B cell (primary cell): ENCODE results near the gene GLRA1. TPM values are rescaled to one million over a fixed set of nuclear protein-coding genes. Genes with fewer than 3 reads are reported as not detected.
A peak's percentile ranks its signal among the peaks of the same experiment; 100 is the strongest.

Experiments
- ATAC-seq: fragments of 200-7000 bp; cut with Tn5 transposase; one replicate; pipeline ENCODE4 v1.10.0; 2021; ENCODE audit warnings: low read depth, mild to moderate bottlenecking, moderate number of reproducible peaks, moderate library complexity
- CTCF ChIA-PET: fragments of 350-600 bp; sonication (Branson Sonifier 250); formaldehyde crosslinking; loops from one replicate; lab custom pipeline; 2021; ENCODE audit warnings: antibody characterized with exemption, inconsistent platforms; lab: Charles Lee
- POLR2A ChIA-PET: fragments of 350-600 bp; sonication (Branson Sonifier 250); formaldehyde crosslinking; loops from one replicate; lab custom pipeline; 2021; ENCODE audit warnings: antibody characterized with exemption; lab: Charles Lee
- DNase-seq: peaks from one replicate; pipeline ENCODE4 v3.0.0; 2013
- H2AFZ ChIP-seq: 2 replicates; pipeline ENCODE4 v1.6.1; 2012; ENCODE audit warnings: mild to moderate bottlenecking, low read depth, low read length; ENCODE audit not compliant: insufficient read depth, poor library complexity, severe bottlenecking
- H3K27ac ChIP-seq, 2 donors: 1 replicate in 1 of 2; 2 replicates in 1 of 2; pipeline ENCODE4 v1.5.1; 2012 to 2013; ENCODE audit warnings: low read length in 2 of 2, mild to moderate bottlenecking in 2 of 2, moderate library complexity in 1 of 2
- H3K27me3 ChIP-seq, 4 experiments: fragments of 200-600 bp in 1 of 4; sonication (generic) in 1 of 4; replicated peaks in 1 of 4; 1 replicate in 2 of 4; 2 replicates in 2 of 4; pipeline versions ENCODE4 v1.6.1 to v1.7.0; 2013 to 2016; ENCODE audit warnings: low read length in 3 of 4, mild to moderate bottlenecking in 2 of 4, mixed read lengths in 1 of 4, moderate library complexity in 1 of 4; ENCODE audit not compliant: insufficient read depth in 4 of 4, control insufficient read depth in 3 of 4; ENCODE audit errors: control extremely low read depth in 1 of 4
- H3K36me3 ChIP-seq, 2 experiments: replicated peaks in 1 of 2; 1 replicate in 1 of 2; 2 replicates in 1 of 2; pipeline versions ENCODE4 v1.6.1 to v1.7.1; 2013; ENCODE audit warnings: low read length in 1 of 2; ENCODE audit not compliant: insufficient read depth in 2 of 2, control insufficient read depth in 1 of 2; ENCODE audit errors: control extremely low read depth in 1 of 2, extremely low read depth in 1 of 2
- H3K4me1 ChIP-seq, 2 donors: fragments of 200-600 bp in 1 of 2; sonication (generic) in 1 of 2; 1 replicate in 1 of 2; 2 replicates in 1 of 2; pipeline versions ENCODE4 v1.5.1 to v1.6.1; 2013 to 2017; ENCODE audit warnings: low read length in 2 of 2; ENCODE audit not compliant: control insufficient read depth in 2 of 2, insufficient read depth in 2 of 2
- H3K4me2 ChIP-seq: replicated peaks from 2 replicates; pipeline ENCODE3; 2012; ENCODE audit warnings: mild to moderate bottlenecking, low read depth, low read length; ENCODE audit not compliant: poor library complexity, severe bottlenecking
- H3K4me3 ChIP-seq, 5 experiments: fragments of 200-600 bp in 1 of 5; sonication (generic) in 1 of 5; 1 replicate in 3 of 5; 2 replicates in 2 of 5; pipeline versions ENCODE4 v1.5.1 to v1.7.0; 2011 to 2016; ENCODE audit warnings: low read length in 4 of 5, mild to moderate bottlenecking in 4 of 5, low read depth in 2 of 5, control low read depth in 1 of 5, moderate library complexity in 1 of 5; ENCODE audit not compliant: insufficient read depth in 1 of 5; ENCODE audit errors: control extremely low read depth in 1 of 5, extremely low read depth in 1 of 5
- H3K79me2 ChIP-seq: fragments of 200-600 bp; sonication (generic); one replicate; pipeline ENCODE4 v1.6.0; 2016; ENCODE audit warnings: low read length; ENCODE audit not compliant: control insufficient read depth, insufficient read depth
- H3K9ac ChIP-seq: fragments of 200-600 bp; sonication (generic); 2 replicates; pipeline ENCODE4 v1.6.1; 2017; ENCODE audit warnings: mild to moderate bottlenecking, low read length, moderate library complexity
- H3K9me3 ChIP-seq, 3 donors: one replicate each; pipeline versions ENCODE4 v1.6.1 to v1.7.1; 2013; ENCODE audit warnings: low read length in 2 of 3; ENCODE audit not compliant: control insufficient read depth in 2 of 3, insufficient read depth in 1 of 3; ENCODE audit errors: control extremely low read depth in 1 of 3
- H4K20me1 ChIP-seq: 2 replicates; pipeline ENCODE4 v1.6.0; 2012; ENCODE audit warnings: mild to moderate bottlenecking, low read length; ENCODE audit not compliant: insufficient read depth, control insufficient read depth, poor library complexity, severe bottlenecking
- H3K27ac Mint-ChIP-seq: one replicate; pipeline ENCODE4 v1.8.0; 2021; ENCODE audit warnings: mixed read lengths
- H3K27me3 Mint-ChIP-seq: one replicate; pipeline ENCODE4 v1.8.0; 2021; ENCODE audit warnings: mixed read lengths
- H3K4me1 Mint-ChIP-seq: one replicate; pipeline ENCODE4 v1.8.0; 2021; ENCODE audit warnings: mixed read lengths
- H3K4me3 Mint-ChIP-seq: one replicate; pipeline ENCODE4 v1.8.0; 2021; ENCODE audit warnings: mixed read lengths
- H3K9me3 Mint-ChIP-seq: one replicate; pipeline ENCODE4 v1.8.0; 2022; ENCODE audit warnings: mixed read lengths; ENCODE audit not compliant: insufficient read depth
- EZH2 ChIP-seq: IDR thresholded peaks from 2 replicates; pipeline ENCODE4 v1.6.1; 2012; ENCODE audit warnings: borderline replicate concordance, low read depth, mild to moderate bottlenecking, moderate library complexity, low read length; ENCODE audit not compliant: insufficient read depth, poor library complexity, severe bottlenecking
- WGBS: methylation state at CpG from one replicate; pipeline ENCODE4 v1.1.5; 2013; ENCODE audit warnings: missing lambda C conversion rate; ENCODE audit not compliant: insufficient coverage; 5-methylcytosine and 5-hydroxymethylcytosine counted together
- intact Hi-C: fragments of 100-400 bp; cut with micrococcal nuclease; formaldehyde crosslinking; loops from one replicate; pipeline ENCODE4 v1.10.0; 2022
- polyA plus RNA-seq: library from polyadenylated mRNA; depleted of rRNA; stranded (reverse); fragments of >200 nt; gene quantifications from 2 replicates; pipeline ENCODE4 v1.2.3, GENCODE V29; 2012
- total RNA-seq, 2 donors: library from RNA; stranded (reverse); fragments of 120-200 nt in 1 of 2; gene quantifications; 1 replicate in 1 of 2; 2 replicates in 1 of 2; pipeline versions ENCODE4 v1.2.3 to v1.2.4, GENCODE V29; 2013 to 2022
- TF ChIP-seq, protein P1 (sequence below): fragments of 200-600 bp; IDR thresholded peaks from one replicate; pipeline ENCODE4 v1.8.0; 2022; ENCODE audit warnings: antibody characterized with exemption, mild to moderate bottlenecking

Gene GLRA1
- total and polyA plus RNA-seq, 2 donors (not counting 1 experiment from before 2014, with no cell fraction given): not detected

DNA sequence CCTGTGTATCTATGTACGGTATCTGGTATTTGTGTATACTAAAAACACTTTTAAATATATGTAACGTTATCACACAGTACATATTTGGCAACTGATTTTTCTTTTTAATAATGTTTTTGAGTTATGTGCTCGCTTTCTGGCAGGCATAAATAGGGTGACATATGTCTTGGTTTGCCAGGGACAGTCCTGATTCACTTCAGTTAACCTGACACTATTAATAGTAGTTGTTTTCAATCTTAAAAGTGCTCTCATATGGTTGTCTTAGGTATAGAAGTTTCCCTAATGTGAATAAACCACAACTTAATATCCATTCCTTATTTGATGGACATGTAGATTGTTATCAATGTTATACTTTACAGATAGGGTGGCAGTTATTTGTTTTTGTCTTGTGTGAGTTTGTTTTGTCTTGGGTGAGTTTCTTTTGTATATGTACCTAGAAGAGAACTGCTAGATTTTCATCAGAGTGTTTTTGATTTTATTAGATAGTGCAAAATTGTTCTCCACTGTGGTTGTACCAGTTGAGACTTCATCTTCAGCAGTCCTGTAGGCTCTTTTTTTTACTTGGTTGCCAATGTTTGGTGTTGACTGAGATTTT is 145.0 kb downstream of the GLRA1 start:
- peak overlapping the region; percentile 43 for H3K4me2 ChIP-seq
- ChIA-PET CTCF (no interaction called here), POLR2A (no interaction called here)
- H3K27me3 ChIP-seq: no peaks in the 10 kb centered on the region
- peaks cover 30 to 54% of the 10 kb centered on the region in 2 donors for H3K4me1 ChIP-seq
- TF ChIP-seq, protein P1, sequence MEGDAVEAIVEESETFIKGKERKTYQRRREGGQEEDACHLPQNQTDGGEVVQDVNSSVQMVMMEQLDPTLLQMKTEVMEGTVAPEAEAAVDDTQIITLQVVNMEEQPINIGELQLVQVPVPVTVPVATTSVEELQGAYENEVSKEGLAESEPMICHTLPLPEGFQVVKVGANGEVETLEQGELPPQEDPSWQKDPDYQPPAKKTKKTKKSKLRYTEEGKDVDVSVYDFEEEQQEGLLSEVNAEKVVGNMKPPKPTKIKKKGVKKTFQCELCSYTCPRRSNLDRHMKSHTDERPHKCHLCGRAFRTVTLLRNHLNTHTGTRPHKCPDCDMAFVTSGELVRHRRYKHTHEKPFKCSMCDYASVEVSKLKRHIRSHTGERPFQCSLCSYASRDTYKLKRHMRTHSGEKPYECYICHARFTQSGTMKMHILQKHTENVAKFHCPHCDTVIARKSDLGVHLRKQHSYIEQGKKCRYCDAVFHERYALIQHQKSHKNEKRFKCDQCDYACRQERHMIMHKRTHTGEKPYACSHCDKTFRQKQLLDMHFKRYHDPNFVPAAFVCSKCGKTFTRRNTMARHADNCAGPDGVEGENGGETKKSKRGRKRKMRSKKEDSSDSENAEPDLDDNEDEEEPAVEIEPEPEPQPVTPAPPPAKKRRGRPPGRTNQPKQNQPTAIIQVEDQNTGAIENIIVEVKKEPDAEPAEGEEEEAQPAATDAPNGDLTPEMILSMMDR: no peak
- TF ChIP-seq EZH2: no peak
- H3K9me3 ChIP-seq: no peaks in the 10 kb centered on the region
- no peak overlapping the region for H2AFZ ChIP-seq
- H3K36me3 ChIP-seq: peaks cover 0 to 13% of the 10 kb centered on the region in 2 experiments
- no peak overlapping the region for H3K4me3 ChIP-seq
- intact Hi-C loops: no loop called here
- DNase-seq (no peak), ATAC-seq (no peak)
- Mint-ChIP-seq H3K9me3 (no peaks in the 10 kb centered on the region), H3K4me3 (peak overlapping the region; percentile 46), H3K4me1 (peaks cover 82% of the 10 kb centered on the region), H3K27ac (peak overlapping the region; percentile 17), H3K27me3 (no peaks in the 10 kb centered on the region)
- peak overlapping the region; percentile 19 for H3K9ac ChIP-seq
- peaks cover 88% of the 10 kb centered on the region for H4K20me1 ChIP-seq
- peaks cover 100% of the 10 kb centered on the region for H3K79me2 ChIP-seq
- WGBS: no CpG with 5 or more reads among the region's 3 CpGs
- H3K27ac ChIP-seq: peak overlapping the region in 1 of 2 donors; percentile 46

- 67% methylated on average over 1 of the region's 3 CpGs for WGBS
- Histone ChIP-seq H3K27ac (no peak overlapping the region), H3K36me3 (peaks cover 0 to 13% of the 10 kb centered on the region in 2 experiments), H3K4me2 (peak overlapping the region; percentile 89), H3K4me3 (no peak overlapping the region), H4K20me1 (peaks cover 72% of the 10 kb centered on the region), H3K4me1 (peaks cover 47 to 52% of the 10 kb centered on the region in 2 donors), H3K79me2 (peaks cover 78% of the 10 kb centered on the region), H3K9me3 (no peaks in the 10 kb centered on the region), H2AFZ (no peak overlapping the region), H3K9ac (no peak overlapping the region), H3K27me3 (no peaks in the 10 kb centered on the region)
- intact Hi-C loops: no loop called here
- POLR2A ChIA-PET: no interaction called here
- no peaks in the 10 kb centered on the region for H3K27me3 Mint-ChIP-seq
- no peak for DNase-seq
- H3K4me1 Mint-ChIP-seq: peaks cover 71% of the 10 kb centered on the region
- CTCF ChIA-PET: interaction anchor here (3.0 kb wide), 1 partner anchor 34 kb away, joined by 11 read pairs; no protein-coding TSS in a partner anchor
- no peak for ATAC-seq
- TF ChIP-seq, protein P1: no peak
- no peak for TF ChIP-seq EZH2
- no peaks in the 10 kb centered on the region for H3K9me3 Mint-ChIP-seq
- no peak overlapping the region for H3K27ac Mint-ChIP-seq
- peak overlapping the region; percentile 52 for H3K4me3 Mint-ChIP-seq
These were observed 149.5 kb downstream of the GLRA1 start for GRCh38 chr5:151775025-151775606.
